Measurements from ENCODE around the gene STK32C.

STK32C gene

DNA sequence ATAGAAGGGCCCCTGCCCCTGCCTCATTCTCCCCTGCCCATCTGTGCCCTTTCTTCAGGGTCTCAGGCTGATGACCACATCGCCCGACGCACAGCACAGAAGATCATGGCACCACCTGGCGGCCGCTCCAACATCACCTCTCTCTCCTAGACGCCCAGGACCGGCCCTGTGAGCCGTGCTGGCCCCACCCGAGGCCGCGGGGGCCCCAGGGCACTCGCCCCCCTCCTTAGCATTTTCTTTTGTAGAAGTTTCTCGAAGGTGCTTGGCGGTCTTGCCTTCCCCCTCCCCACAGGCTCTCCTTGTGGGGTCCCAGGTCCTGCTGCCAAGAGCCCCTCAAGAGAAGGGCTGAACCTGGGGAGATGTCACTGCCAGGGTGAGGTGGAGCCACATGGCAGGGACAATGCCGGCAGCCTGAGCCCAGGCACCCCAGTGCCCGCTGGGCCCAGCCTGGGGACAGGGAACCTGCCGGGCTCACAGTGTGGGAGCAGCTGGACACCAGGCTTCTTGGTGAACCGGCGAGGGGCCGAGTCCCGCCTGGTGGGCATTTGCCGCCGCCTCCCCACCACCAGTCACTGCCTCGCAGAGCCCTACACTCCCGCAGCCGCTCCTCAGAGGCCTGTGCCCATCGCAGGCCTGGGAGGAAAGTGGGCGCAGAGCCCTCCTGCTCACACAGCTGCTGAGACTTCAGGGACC, 102.8 kb downstream of the STK32C start:
- H3K27ac ChIP-seq (ENCODE audit: low read depth, low read length), result no peak overlapping the region
- no peak overlapping the region for H3K4me3 ChIP-seq (ENCODE audit: low read depth in 1 of 2, low read length in 2 of 2)
- H3K4me1 ChIP-seq (ENCODE audit: insufficient read depth, low read length), result no peaks in the 10 kb centered on the region
- no peaks in the 10 kb centered on the region for H3K36me3 ChIP-seq (ENCODE audit: insufficient read depth, low read length)
- H3K27me3 ChIP-seq (ENCODE audit: control insufficient read depth in 1 of 2, insufficient read depth in 2 of 2, low read length in 2 of 2), result no peaks in the 10 kb centered on the region
- no peaks in the 10 kb centered on the region for H3K9me3 ChIP-seq (ENCODE audit: low read length)
- H3K9ac ChIP-seq (ENCODE audit: low read length), result no peak overlapping the region

DNA sequence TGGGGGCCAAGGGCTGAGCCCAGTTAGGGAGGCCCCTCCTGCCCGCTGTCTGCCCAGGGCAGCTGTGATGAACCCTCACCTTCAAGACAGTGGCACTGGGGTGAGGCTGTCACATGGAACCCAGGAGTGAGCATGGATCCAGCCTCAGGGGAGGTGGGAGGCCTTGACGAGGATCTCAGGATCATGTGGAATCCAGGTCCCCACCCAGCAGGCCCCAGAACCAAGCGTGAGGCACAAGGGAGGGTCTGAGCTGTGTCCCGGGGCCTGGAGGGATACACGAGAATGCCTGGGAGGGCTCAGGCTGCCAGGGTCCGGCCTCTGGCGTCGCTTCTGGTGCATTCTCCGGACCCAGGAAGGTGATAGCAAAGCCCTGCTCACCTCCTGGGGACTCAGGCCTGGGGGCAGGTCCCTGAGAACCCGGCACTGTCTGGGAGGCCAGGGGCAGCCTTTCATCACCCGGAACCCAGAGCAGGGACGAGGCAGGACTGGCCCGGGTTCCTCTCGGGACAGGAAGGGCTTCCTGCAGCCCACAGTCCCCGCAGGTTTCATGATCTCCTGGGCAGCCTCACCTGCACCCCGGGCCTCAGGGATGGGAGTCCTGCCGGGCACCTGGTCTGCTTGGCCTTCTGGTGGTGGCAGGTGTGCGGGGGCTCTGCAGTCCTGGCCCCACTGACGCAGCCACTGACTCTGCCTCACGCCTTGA, 103.5 kb downstream of the STK32C start:
- Histone ChIP-seq H3K4me1 (ENCODE audit: insufficient read depth, low read length) (no peaks in the 10 kb centered on the region), H3K27me3 (ENCODE audit: control insufficient read depth in 1 of 2, insufficient read depth in 2 of 2, low read length in 2 of 2) (no peaks in the 10 kb centered on the region), H3K4me3 (ENCODE audit: low read depth in 1 of 2, low read length in 2 of 2) (no peak overlapping the region), H3K9ac (ENCODE audit: low read length) (no peak overlapping the region), H3K9me3 (ENCODE audit: low read length) (no peaks in the 10 kb centered on the region), H3K27ac (ENCODE audit: low read depth, low read length) (no peak overlapping the region), H3K36me3 (ENCODE audit: insufficient read depth, low read length) (no peaks in the 10 kb centered on the region)

DNA sequence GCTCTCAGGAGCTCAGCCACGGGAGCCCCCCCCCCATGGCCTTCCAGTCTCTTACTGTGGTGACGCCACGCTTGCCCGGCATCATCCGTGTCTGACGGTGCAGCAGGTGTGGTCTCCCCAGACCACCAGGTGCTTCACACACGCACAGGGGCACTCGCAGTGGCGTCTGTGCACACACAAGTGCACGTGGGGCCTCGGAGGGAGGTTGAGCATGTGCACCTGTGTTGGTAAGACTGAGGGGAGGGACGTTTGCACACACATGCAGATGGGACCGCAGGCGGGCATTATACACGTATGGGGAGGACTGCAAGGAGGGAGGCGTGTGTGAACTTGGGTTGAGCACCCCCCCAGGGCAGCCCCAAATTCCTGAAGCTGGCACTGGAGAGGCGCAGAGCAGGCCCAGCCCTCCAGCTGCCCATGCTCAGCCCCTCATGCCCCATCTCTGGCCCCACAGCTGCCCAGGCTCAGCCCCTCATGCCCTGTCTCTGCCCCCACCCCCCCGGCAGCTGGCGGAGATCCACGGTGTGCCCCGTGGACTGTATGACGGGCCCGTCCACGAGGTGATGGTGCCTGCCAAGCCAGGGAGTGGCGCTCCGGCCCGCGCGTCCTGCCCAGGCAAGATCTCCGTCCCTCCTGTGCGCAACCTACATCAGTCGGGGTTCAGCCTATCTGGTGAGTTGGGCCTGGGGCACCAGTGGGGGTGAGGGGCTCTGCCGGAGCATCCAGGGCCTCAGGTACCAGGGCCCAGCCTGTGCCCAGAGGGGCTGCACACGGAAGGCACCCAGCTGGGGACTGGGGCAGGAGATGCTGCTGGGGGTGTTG, 104.3 kb downstream of the STK32C start:
- H3K36me3 ChIP-seq (ENCODE audit: insufficient read depth, low read length), result no peaks in the 10 kb centered on the region

DNA sequence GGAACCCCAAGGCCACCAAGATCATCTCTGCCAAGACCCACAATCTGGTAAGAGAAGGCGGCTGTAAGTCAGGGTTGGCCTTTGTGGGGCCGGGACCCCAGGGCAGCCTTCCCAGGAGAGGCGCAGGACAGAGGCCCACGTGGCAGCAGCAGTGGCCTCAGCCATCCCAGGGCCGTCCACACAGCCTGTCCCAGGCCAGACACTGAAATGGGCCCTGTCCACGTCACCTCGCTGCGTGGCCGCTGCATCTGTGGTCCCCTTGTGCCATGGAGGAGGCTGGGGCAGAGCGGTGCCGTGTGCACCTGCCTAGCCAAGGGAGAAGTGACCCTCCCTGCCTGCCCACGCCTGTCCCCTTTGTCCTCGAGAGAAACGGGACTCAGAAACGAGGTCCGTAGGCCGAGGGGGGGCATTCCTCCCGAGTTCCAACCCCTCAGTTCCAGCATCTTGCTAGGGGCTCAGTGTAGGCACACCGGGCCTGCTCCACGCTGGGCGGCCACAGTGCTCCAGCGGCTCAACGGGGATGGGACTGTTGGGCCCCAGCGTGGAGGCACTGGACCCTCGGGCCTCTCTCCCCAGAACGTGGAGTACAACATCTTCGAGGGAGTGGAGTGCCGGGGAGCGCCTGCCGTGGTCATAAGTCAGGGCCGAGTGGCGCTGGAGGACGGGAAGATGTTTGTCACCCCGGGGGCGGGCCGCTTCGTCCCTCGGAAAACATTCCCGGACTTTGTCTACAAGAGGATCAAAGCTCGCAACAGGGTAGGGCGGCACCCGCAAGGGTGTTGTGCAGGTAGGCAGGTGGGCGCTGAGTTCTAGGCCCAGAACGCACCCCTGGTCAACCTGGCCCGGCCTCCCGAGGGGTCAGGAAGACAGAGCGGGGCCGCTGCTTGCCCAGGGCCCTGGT, 105.4 kb downstream of the STK32C start:
- Histone ChIP-seq H3K4me1 (ENCODE audit: insufficient read depth, low read length) (no peaks in the 10 kb centered on the region), H3K36me3 (ENCODE audit: insufficient read depth, low read length) (no peaks in the 10 kb centered on the region), H3K27ac (ENCODE audit: low read depth, low read length) (no peak overlapping the region), H3K27me3 (ENCODE audit: control insufficient read depth in 1 of 2, insufficient read depth in 2 of 2, low read length in 2 of 2) (no peaks in the 10 kb centered on the region), H3K9ac (ENCODE audit: low read length) (no peak overlapping the region), H3K4me3 (ENCODE audit: low read depth in 1 of 2, low read length in 2 of 2) (no peak overlapping the region), H3K9me3 (ENCODE audit: low read length) (no peaks in the 10 kb centered on the region)

More for the DNA sequence above, 104.3 kb downstream of the STK32C start:
- Histone ChIP-seq H3K4me1 (ENCODE audit: insufficient read depth, low read length) (no peaks in the 10 kb centered on the region), H3K9ac (ENCODE audit: low read length) (no peak overlapping the region), H3K9me3 (ENCODE audit: low read length) (no peaks in the 10 kb centered on the region), H3K27ac (ENCODE audit: low read depth, low read length) (no peak overlapping the region), H3K27me3 (ENCODE audit: control insufficient read depth in 1 of 2, insufficient read depth in 2 of 2, low read length in 2 of 2) (no peaks in the 10 kb centered on the region), H3K4me3 (ENCODE audit: low read depth in 1 of 2, low read length in 2 of 2) (no peak overlapping the region)

DNA sequence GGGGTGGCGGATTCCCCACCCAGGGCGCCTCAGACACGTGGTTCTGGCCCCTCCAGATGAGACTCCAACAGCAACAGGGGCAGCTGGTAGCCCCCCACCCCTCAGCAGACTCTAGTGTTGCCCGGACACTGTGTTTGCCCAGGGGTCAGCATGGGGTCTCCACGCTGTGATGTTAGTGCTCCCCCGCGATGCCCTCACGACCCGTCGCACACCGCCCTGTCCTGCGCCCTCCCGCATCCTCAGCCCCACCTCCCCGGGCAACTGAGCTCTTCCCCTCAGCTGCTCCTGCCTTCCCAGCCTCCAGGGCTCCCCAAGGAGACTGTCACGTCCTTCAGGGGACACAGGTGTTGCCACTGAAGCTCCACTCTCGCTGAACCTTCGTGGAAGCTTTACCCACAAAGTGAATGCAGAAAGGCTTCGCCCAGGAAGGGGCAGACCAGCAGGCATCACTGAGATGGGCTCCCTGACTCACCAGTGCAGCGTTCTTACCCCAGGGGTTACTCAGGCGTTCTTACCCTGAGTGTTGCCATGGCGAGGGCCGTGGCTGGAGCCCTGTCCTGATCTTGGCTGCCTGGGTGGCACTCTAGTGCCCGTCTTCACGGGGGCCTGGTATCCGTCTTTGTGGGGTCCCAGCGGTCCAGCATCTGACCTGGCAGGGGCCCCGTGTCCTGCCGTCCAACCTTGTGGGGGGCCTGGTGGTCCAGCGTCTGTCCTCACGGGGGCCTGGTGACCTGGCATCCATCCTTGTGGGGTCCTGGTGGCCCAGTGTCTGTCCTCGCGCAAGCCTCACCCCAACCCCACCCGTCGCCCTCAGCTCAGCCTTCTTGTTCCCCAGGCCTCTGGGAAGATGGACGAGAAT, 106.4 kb downstream of the STK32C start:
- no peak overlapping the region for H3K4me3 ChIP-seq (ENCODE audit: low read depth in 1 of 2, low read length in 2 of 2)
- peaks cover 0 to 2% of the 10 kb centered on the region in 2 donors for H3K27me3 ChIP-seq (ENCODE audit: control insufficient read depth in 1 of 2, insufficient read depth in 2 of 2, low read length in 2 of 2)
- no peak overlapping the region for H3K27ac ChIP-seq (ENCODE audit: low read depth, low read length)
- H3K9me3 ChIP-seq (ENCODE audit: low read length), result no peaks in the 10 kb centered on the region
- H3K4me1 ChIP-seq (ENCODE audit: insufficient read depth, low read length), result no peaks in the 10 kb centered on the region
- H3K9ac ChIP-seq (ENCODE audit: low read length), result no peak overlapping the region
- H3K36me3 ChIP-seq (ENCODE audit: insufficient read depth, low read length), result no peaks in the 10 kb centered on the region

DNA sequence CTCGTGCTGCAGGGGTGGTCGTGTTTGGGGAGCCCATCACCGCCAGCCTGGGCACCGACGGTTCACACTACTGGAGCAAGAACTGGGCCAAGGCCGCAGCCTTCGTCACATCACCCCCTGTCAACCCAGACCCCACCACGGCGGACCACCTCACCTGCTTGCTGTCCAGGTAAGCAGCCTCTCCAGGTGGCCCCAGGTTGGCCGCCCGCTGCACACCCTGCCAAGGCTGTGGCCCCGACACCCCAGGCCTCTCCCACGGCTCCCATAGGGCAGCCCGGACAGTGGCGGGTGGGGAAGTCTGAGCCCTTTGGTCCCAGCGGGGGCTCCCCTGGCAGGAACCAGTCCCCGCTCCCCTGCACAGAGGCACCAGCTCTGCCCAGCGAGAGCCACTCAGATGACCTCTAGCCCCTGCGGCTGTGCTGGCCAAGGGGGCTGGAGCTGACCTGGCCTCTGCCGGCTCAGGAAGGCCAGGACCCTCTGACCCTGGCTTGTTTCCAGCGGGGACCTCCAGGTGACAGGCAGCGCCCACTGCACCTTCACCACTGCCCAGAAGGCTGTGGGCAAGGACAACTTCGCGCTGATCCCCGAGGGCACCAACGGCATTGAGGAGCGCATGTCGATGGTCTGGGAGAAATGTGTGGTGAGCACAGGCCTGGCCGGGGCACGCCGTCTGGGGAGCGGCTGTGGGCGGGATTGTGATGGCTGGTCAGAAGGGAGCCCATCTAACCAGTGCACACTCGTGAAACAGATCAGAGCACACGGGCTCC, 107.2 kb downstream of the STK32C start:
- no peak overlapping the region for H3K9ac ChIP-seq (ENCODE audit: low read length)
- no peak overlapping the region for H3K27ac ChIP-seq (ENCODE audit: low read depth, low read length)
- H3K27me3 ChIP-seq (ENCODE audit: control insufficient read depth in 1 of 2, insufficient read depth in 2 of 2, low read length in 2 of 2), result peaks cover 0 to 4% of the 10 kb centered on the region in 2 donors
- no peaks in the 10 kb centered on the region for H3K36me3 ChIP-seq (ENCODE audit: insufficient read depth, low read length)
- H3K4me1 ChIP-seq (ENCODE audit: insufficient read depth, low read length), result no peaks in the 10 kb centered on the region
- no peak overlapping the region for H3K4me3 ChIP-seq (ENCODE audit: low read depth in 1 of 2, low read length in 2 of 2)
- H3K9me3 ChIP-seq (ENCODE audit: low read length), result no peaks in the 10 kb centered on the region

DNA sequence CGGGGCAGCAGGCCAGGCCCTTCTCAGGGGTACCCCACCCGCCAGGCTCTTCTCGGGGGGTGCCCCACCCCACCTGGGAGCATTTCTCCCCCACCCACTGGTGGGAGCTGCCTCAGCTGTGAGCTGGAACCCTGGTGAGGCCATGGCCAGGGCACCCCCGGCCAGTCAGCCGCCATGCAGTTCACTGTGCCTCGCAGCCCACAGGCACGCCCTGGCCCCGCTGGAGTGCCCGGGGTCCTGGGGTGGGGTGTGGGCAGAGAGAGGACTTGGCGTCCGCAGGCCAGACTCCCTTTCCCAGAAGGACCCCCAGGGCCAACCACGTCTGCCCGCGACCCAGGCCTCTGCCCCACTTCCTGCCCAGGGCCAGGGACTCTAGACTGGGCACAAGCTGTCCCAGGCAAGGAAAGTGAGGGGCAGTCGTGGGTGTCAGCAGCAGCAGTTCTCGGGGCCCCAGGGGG, 107.9 kb downstream of the STK32C start:
- no peak overlapping the region for H3K27ac ChIP-seq (ENCODE audit: low read depth, low read length)
- no peak overlapping the region for H3K9ac ChIP-seq (ENCODE audit: low read length)
- peaks cover 0 to 4% of the 10 kb centered on the region in 2 donors for H3K27me3 ChIP-seq (ENCODE audit: control insufficient read depth in 1 of 2, insufficient read depth in 2 of 2, low read length in 2 of 2)
- no peaks in the 10 kb centered on the region for H3K36me3 ChIP-seq (ENCODE audit: insufficient read depth, low read length)
- H3K4me1 ChIP-seq (ENCODE audit: insufficient read depth, low read length), result no peaks in the 10 kb centered on the region
- H3K4me3 ChIP-seq (ENCODE audit: low read depth in 1 of 2, low read length in 2 of 2), result no peak overlapping the region
- H3K9me3 ChIP-seq (ENCODE audit: low read length), result no peaks in the 10 kb centered on the region

DNA sequence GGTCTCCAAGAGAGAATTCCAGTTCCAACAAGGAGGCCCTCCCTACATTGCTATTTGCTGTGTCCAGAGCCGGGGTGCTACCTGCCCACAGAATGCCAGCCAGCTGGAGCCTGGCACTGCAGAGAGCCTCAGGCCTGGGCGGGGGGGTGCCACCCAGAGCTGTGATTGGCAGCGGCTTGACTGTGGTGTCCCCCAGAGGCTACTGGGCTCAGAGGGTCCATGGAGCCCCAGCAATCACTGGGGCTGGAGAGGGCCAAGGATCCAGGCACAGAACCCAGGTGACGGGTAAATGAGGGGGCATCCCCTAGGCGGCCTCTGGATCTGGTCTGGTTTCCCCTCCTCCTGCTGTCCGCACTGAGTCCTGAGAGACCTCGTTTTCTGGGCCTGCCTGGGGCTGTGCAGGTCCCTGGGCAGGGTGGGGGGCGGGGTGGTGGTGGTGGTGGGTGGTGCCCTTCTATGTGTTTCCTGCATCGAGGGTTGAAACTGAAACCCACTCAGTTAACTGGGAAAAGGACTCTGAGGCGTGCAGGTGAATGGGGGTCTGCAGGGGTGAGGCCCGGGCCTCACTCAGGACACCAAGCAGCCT, 108.4 kb downstream of the STK32C start:
- Histone ChIP-seq H3K4me3 (ENCODE audit: low read depth in 1 of 2, low read length in 2 of 2) (no peak overlapping the region), H3K9me3 (ENCODE audit: low read length) (no peaks in the 10 kb centered on the region), H3K36me3 (ENCODE audit: insufficient read depth, low read length) (no peaks in the 10 kb centered on the region), H3K27me3 (ENCODE audit: control insufficient read depth in 1 of 2, insufficient read depth in 2 of 2, low read length in 2 of 2) (peaks cover 0 to 4% of the 10 kb centered on the region in 2 donors), H3K27ac (ENCODE audit: low read depth, low read length) (no peak overlapping the region), H3K4me1 (ENCODE audit: insufficient read depth, low read length) (no peaks in the 10 kb centered on the region), H3K9ac (ENCODE audit: low read length) (no peak overlapping the region)

DNA sequence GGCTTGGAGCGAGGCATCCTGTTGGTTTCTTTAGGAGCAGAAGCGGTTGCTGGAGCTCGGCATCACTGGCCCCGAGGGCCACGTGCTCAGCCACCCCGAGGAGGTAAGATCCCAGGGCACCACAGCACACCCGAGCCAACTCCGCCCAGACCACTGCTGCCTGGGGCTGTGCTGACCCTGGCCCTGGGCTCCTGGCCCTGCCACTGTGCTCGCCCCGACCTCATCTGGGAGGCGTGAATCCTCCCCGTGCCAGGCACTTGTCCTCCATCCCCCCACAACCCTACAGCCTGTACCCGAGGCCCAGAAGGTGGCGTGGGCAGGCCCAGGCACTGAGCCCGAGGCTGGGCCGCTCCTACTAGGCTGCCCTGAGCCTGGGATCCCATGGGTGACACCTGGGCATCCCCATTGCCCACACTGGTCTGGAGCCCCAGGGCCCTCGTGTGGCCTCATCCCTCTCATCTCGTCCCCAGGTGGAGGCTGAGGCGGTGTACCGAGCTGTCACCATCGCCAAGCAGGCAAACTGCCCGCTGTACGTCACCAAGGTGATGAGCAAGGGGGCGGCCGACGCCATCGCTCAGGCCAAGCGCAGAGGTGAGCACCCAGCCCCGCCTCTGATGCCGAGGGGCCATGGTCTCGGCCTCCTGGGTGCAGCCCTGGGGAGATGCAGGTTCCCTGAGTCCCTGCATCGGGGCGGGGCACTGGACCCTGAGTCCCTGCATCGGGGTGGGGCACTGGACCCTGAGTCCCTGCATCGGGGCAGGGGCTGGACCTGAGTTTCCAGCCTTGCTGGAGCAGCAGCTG, 109.2 kb downstream of the STK32C start:
- no peak overlapping the region for H3K9ac ChIP-seq (ENCODE audit: low read length)
- peaks cover 0 to 4% of the 10 kb centered on the region in 2 donors for H3K27me3 ChIP-seq (ENCODE audit: control insufficient read depth in 1 of 2, insufficient read depth in 2 of 2, low read length in 2 of 2)
- H3K4me1 ChIP-seq (ENCODE audit: insufficient read depth, low read length), result no peaks in the 10 kb centered on the region
- no peaks in the 10 kb centered on the region for H3K9me3 ChIP-seq (ENCODE audit: low read length)
- H3K4me3 ChIP-seq (ENCODE audit: low read depth in 1 of 2, low read length in 2 of 2), result no peak overlapping the region
- H3K36me3 ChIP-seq (ENCODE audit: insufficient read depth, low read length), result no peaks in the 10 kb centered on the region
- no peak overlapping the region for H3K27ac ChIP-seq (ENCODE audit: low read depth, low read length)
